Testis (tissue), 3 donors: ENCODE results near the gene SAMD11. TPM values are rescaled to one million over a fixed set of nuclear protein-coding genes. Genes with fewer than 3 reads are reported as not detected.
A peak's percentile ranks its signal among the peaks of the same experiment; 100 is the strongest.

Experiments
- DNase-seq: peaks from one replicate; pipeline ENCODE4 v3.0.0-alpha.2; 2019
- H3K27ac ChIP-seq, 2 donors: fragments of 200-600 bp; sonication (generic); one replicate each; pipeline ENCODE4 v1.5.1; 2019
- H3K27me3 ChIP-seq: fragments of 200-600 bp; sonication (generic); one replicate; pipeline ENCODE4 v1.5.1; 2019
- H3K36me3 ChIP-seq: fragments of 200-600 bp; sonication (generic); one replicate; pipeline ENCODE4 v1.5.1; 2017; ENCODE audit warnings: low read depth; ENCODE audit errors: missing control alignments
- H3K4me1 ChIP-seq: fragments of 200-600 bp; sonication (generic); one replicate; pipeline ENCODE4 v1.5.1; 2019
- H3K4me3 ChIP-seq, 2 donors: fragments of 200-600 bp; sonication (generic); one replicate each; pipeline ENCODE4 v1.5.1; 2017 to 2019
- H3K9me3 ChIP-seq: fragments of 200-600 bp; sonication (generic); one replicate; pipeline ENCODE4 v1.5.1; 2017
- CTCF ChIP-seq, 3 experiments: fragments of 450-650 bp in 2 of 3; fragments of 200-600 bp in 1 of 3; sonication (generic) in 1 of 3; IDR thresholded peaks; one replicate each; pipeline ENCODE4 v1.5.1; 2016 to 2019; ENCODE audit warnings: antibody characterized with exemption in 3 of 3, mild to moderate bottlenecking in 2 of 3, moderate library complexity in 1 of 3
- POLR2A ChIP-seq: fragments of 450-650 bp; IDR thresholded peaks from one replicate; pipeline ENCODE4 v1.6.1; 2017; ENCODE audit warnings: antibody characterized with exemption, mild to moderate bottlenecking, moderate library complexity
- WGBS, 2 donors: methylation state at CpG; one replicate each; pipeline ENCODE4 v1.1.5; 2018; 5-methylcytosine and 5-hydroxymethylcytosine counted together
- intact Hi-C: fragments of 100-400 bp; cut with DNase I; formaldehyde crosslinking; loops from one replicate; pipeline ENCODE4 v1.15.1; 2023; ENCODE audit warnings: low total_unique reads
- polyA plus RNA-seq: library from polyadenylated mRNA; stranded (reverse); fragments of 350-450 nt; fragmentation: Illumina TruSeq; extraction: RNeasy Lipid Tissue Mini Kit (QIAGEN cat#74804); gene quantifications from one replicate; pipeline ENCODE4 v1.2.3, GENCODE V29; 2014; ENCODE audit warnings: low read depth, low replicate concordance; ENCODE audit not compliant: insufficient read depth
- total RNA-seq, 2 donors: library from RNA; depleted of rRNA; stranded (reverse); fragments of >200 nt; gene quantifications; one replicate each; pipeline ENCODE4 v1.2.3, GENCODE V29; 2016

Gene SAMD11
- total and polyA plus RNA-seq, 3 donors from 2014 or later: 7.9 to 47.2 (median 36.9) TPM

GRCh38 chr1:965526-966134 lies 41.9 kb downstream of the SAMD11 start:
- H3K9me3 ChIP-seq: no peaks in the 10 kb centered on the region
- no peak overlapping the region for H3K4me3 ChIP-seq
- no peaks in the 10 kb centered on the region for H3K36me3 ChIP-seq
- no peak for TF ChIP-seq CTCF (IDR thresholded peaks at IDR 0.05)
- TF ChIP-seq POLR2A: no peak
- intact Hi-C loops: no loop called here
- no peaks in the 10 kb centered on the region for H3K27me3 ChIP-seq
- H3K27ac ChIP-seq: no peak overlapping the region
- H3K4me1 ChIP-seq: peaks cover 5% of the 10 kb centered on the region
- 78 to 87% methylated on average over 9 to 26 of the region's 26 CpGs for WGBS, 2 donors
- DNase-seq: no peak

GRCh38 chr1:966135-966703 lies 42.5 kb downstream of the SAMD11 start, which contains the start of gene PLEKHN1:
Gene PLEKHN1, plus strand, starts transcription at chr1:966482. Its CDS starts 50 bp downstream, at chr1:966532.
- Histone ChIP-seq H3K36me3 (no peaks in the 10 kb centered on the region), H3K9me3 (no peaks in the 10 kb centered on the region), H3K4me1 (peaks cover 5% of the 10 kb centered on the region), H3K4me3 (peak within 1 kb of the TSS; percentile 31 to 54), H3K27ac (peak within 1 kb of the TSS in 1 of 2 donors; percentile 24), H3K27me3 (no peaks in the 10 kb centered on the region)
- DNase-seq: no peak
- WGBS, 2 donors: 0 to 39% methylated on average over 1 to 25 of the region's 31 CpGs
- TF ChIP-seq POLR2A: no peak
- no peak for TF ChIP-seq CTCF (IDR thresholded peaks at IDR 0.05)
- intact Hi-C loops: no loop called here

- WGBS, 2 donors: 31 to 56% methylated on average over 23 to 60 of the region's 60 CpGs
- TF ChIP-seq POLR2A (no peak), CTCF (IDR thresholded peaks at IDR 0.05) (no peak)
- H3K27me3 ChIP-seq: no peaks in the 10 kb centered on the region
Observed at GRCh38 chr1:966704-967300, 43.1 kb downstream of the SAMD11 start.

GRCh38 chr1:967466-968343 lies 44.0 kb downstream of the SAMD11 start:
- H3K4me1 ChIP-seq: peaks cover 5% of the 10 kb centered on the region
- H3K27ac ChIP-seq: no peak overlapping the region
- DNase-seq: no peak
- intact Hi-C loops: no loop called here
- TF ChIP-seq CTCF (IDR thresholded peaks at IDR 0.05) (no peak), POLR2A (no peak)
- no peaks in the 10 kb centered on the region for H3K9me3 ChIP-seq
- H3K4me3 ChIP-seq: no peak overlapping the region
- no peaks in the 10 kb centered on the region for H3K27me3 ChIP-seq
- WGBS, 2 donors: 76 to 93% methylated on average over 3 to 22 of the region's 23 CpGs
- no peaks in the 10 kb centered on the region for H3K36me3 ChIP-seq

More at GRCh38 chr1:966704-967300, 43.1 kb downstream of the SAMD11 start:
- peak; percentile 70 for DNase-seq
- no peaks in the 10 kb centered on the region for H3K36me3 ChIP-seq
- H3K4me1 ChIP-seq: peaks cover 5% of the 10 kb centered on the region
- intact Hi-C loops: no loop called here
- H3K27ac ChIP-seq: peak overlapping the region in 1 of 2 donors; percentile 24
- H3K9me3 ChIP-seq: no peaks in the 10 kb centered on the region
- peak overlapping the region; percentile 31 to 54 for H3K4me3 ChIP-seq
